Liver (tissue), 9 donors: ENCODE measurements around the gene FBN2. TPM values are rescaled to one million over a fixed set of nuclear protein-coding genes. Genes with fewer than 3 reads are reported as not detected.

Source experiments
- DNase-seq: peaks from one replicate; pipeline ENCODE4 v3.0.0-alpha.2; 2017; ENCODE audit warnings: low spot score
- H3K27ac ChIP-seq, 2 donors: one replicate each; pipeline ENCODE4 v1.7.0; 2013; ENCODE audit warnings: inconsistent platforms in 2 of 2, low read length in 2 of 2, control low read depth in 1 of 2, low read depth in 1 of 2, mild to moderate bottlenecking in 1 of 2
- H3K27me3 ChIP-seq, 4 donors: one replicate each; pipeline versions ENCODE4 v1.6.1 to v1.7.0; 2013; ENCODE audit warnings: low read length in 3 of 4, inconsistent platforms in 1 of 4, mild to moderate bottlenecking in 1 of 4, moderate library complexity in 1 of 4; ENCODE audit not compliant: control insufficient read depth in 4 of 4, insufficient read depth in 4 of 4
- H3K36me3 ChIP-seq, 4 donors: one replicate each; pipeline versions ENCODE4 v1.6.1 to v1.7.0; 2013; ENCODE audit warnings: low read length in 3 of 4, mild to moderate bottlenecking in 3 of 4, low read depth in 1 of 4, moderate library complexity in 1 of 4; ENCODE audit not compliant: control insufficient read depth in 4 of 4, insufficient read depth in 3 of 4
- H3K4me1 ChIP-seq, 4 donors: one replicate each; pipeline versions ENCODE4 v1.6.1 to v1.7.0; 2013; ENCODE audit warnings: low read length in 3 of 4, mild to moderate bottlenecking in 3 of 4, moderate library complexity in 1 of 4; ENCODE audit not compliant: control insufficient read depth in 4 of 4, insufficient read depth in 4 of 4
- H3K4me3 ChIP-seq, 3 donors: one replicate each; pipeline versions ENCODE4 v1.6.1 to v1.7.0; 2013; ENCODE audit warnings: low read length in 3 of 3, control low read depth in 1 of 3, low read depth in 1 of 3, mild to moderate bottlenecking in 1 of 3
- H3K9ac ChIP-seq, 2 donors: one replicate each; pipeline ENCODE4 v1.7.0; 2013; ENCODE audit warnings: low read length in 2 of 2, mild to moderate bottlenecking in 2 of 2, moderate library complexity in 2 of 2, control low read depth in 1 of 2, low read depth in 1 of 2
- H3K9me3 ChIP-seq, 4 donors: one replicate each; pipeline versions ENCODE4 v1.6.1 to v1.7.0; 2013; ENCODE audit warnings: low read length in 3 of 4; ENCODE audit not compliant: control insufficient read depth in 4 of 4
- ATF3 ChIP-seq: IDR thresholded peaks from 2 replicates; pipeline ENCODE4 v1.6.1; 2016; ENCODE audit warnings: antibody characterized with exemption
- CTCF ChIP-seq: fragments of 150-350 bp; IDR thresholded peaks from 2 replicates; pipeline ENCODE4 v1.5.1; 2017; ENCODE audit warnings: improper control_type of control experiment, low read depth, low read length; ENCODE audit not compliant: missing input control
- EGR1 ChIP-seq, 2 donors: IDR thresholded peaks; 2 replicates each; pipeline ENCODE4 v1.6.1; 2016 to 2018; ENCODE audit warnings: antibody characterized with exemption in 2 of 2, low read depth in 2 of 2
- FOXA1 ChIP-seq: IDR thresholded peaks from 2 replicates; pipeline ENCODE4 v1.6.1; 2016; ENCODE audit warnings: antibody characterized with exemption
- FOXA2 ChIP-seq: IDR thresholded peaks from 2 replicates; pipeline ENCODE4 v1.6.1; 2016; ENCODE audit warnings: antibody characterized with exemption
- GABPA ChIP-seq, 2 donors: IDR thresholded peaks in 1 of 2; conservative IDR thresholded peaks in 1 of 2; 2 replicates each; pipeline ENCODE4 v1.6.1; 2016; ENCODE audit warnings: antibody characterized with exemption in 2 of 2, mild to moderate bottlenecking in 1 of 2, moderate library complexity in 1 of 2
- HNF4A ChIP-seq, 2 donors: conservative IDR thresholded peaks; 2 replicates each; pipeline ENCODE4 v1.6.1; 2016; ENCODE audit warnings: antibody characterized with exemption in 2 of 2, mild to moderate bottlenecking in 2 of 2
- HNF4G ChIP-seq: IDR thresholded peaks from 2 replicates; pipeline ENCODE4 v1.6.1; 2016; ENCODE audit warnings: antibody characterized with exemption
- JUND ChIP-seq, 2 donors: IDR thresholded peaks; 2 replicates each; pipeline ENCODE4 v1.6.1; 2016; ENCODE audit warnings: antibody characterized with exemption in 2 of 2
- NR2F2 ChIP-seq: IDR thresholded peaks from 2 replicates; pipeline ENCODE4 v1.6.1; 2016; ENCODE audit warnings: antibody characterized with exemption
- RAD21 ChIP-seq, 2 donors: IDR thresholded peaks; 2 replicates each; pipeline ENCODE4 v1.6.1; 2016; ENCODE audit warnings: antibody characterized with exemption in 2 of 2, mild to moderate bottlenecking in 2 of 2
- REST ChIP-seq: IDR thresholded peaks from 2 replicates; pipeline ENCODE4 v1.6.1; 2016; ENCODE audit warnings: antibody characterized with exemption, mild to moderate bottlenecking
- SP1 ChIP-seq: IDR thresholded peaks from 2 replicates; pipeline ENCODE4 v1.6.1; 2018; ENCODE audit warnings: antibody characterized with exemption, mild to moderate bottlenecking
- TAF1 ChIP-seq: conservative IDR thresholded peaks from 2 replicates; pipeline ENCODE4 v1.6.1; 2016; ENCODE audit warnings: antibody characterized with exemption, mild to moderate bottlenecking
- YY1 ChIP-seq: IDR thresholded peaks from 2 replicates; pipeline ENCODE4 v1.6.1; 2016; ENCODE audit warnings: antibody characterized with exemption, mild to moderate bottlenecking
- ZBTB33 ChIP-seq: IDR thresholded peaks from 2 replicates; pipeline ENCODE4 v1.6.1; 2016; ENCODE audit warnings: antibody characterized with exemption
- WGBS: extraction: QIAGEN DNeasy Blood & Tissue Kit; methylation state at CpG from one replicate; pipeline ENCODE4 v1.1.7; 2013; 5-methylcytosine and 5-hydroxymethylcytosine counted together
- polyA plus RNA-seq, 2 donors: library from polyadenylated mRNA; stranded (reverse) in 1 of 2; unstranded in 1 of 2; fragments of 200-250 nt in 1 of 2; fragments of >200 nt in 1 of 2; fragmentation: Nextera tagmentation in 1 of 2; extraction: Ambion mirVana in 1 of 2; gene quantifications; one replicate each; pipeline versions ENCODE4 v1.2.1 to v1.2.3, GENCODE V29; 2013 to 2015
- total RNA-seq, 2 donors: library from RNA; depleted of rRNA; stranded (reverse); fragments of >200 nt; gene quantifications; one replicate each; pipeline ENCODE4 v1.2.3, GENCODE V29; 2014
- donor health status: healthy.
- donor health status: healthy.
- donor health status: healthy.
- donor health status: healthy.
- donor health status: healthy.

Gene FBN2
- total and polyA plus RNA-seq, 4 donors, result 0.08 to 4.1 (median 0.47) TPM

GRCh38 chr5:128253161-128253560, 284.9 kb downstream of the FBN2 start:
- no peak overlapping the region for H3K9ac ChIP-seq
- H3K27me3 ChIP-seq, result peaks cover 0 to 3% (median 0%) of the 10 kb centered on the region in 4 donors
- no peak for DNase-seq
- no peak for TF ChIP-seq SP1
- TF ChIP-seq FOXA2, result no peak
- TF ChIP-seq ATF3, result no peak
- no peak for TF ChIP-seq REST
- no peak for TF ChIP-seq EGR1 (IDR thresholded peaks at IDR 0.05; ENCODE audit: low read depth in 2 of 2)
- TF ChIP-seq GABPA (IDR thresholded peaks at IDR 0.05 in 1 of 2, conservative IDR thresholded peaks at IDR 0.05 in 1 of 2), result no peak
- TF ChIP-seq JUND (IDR thresholded peaks at IDR 0.05), result no peak
- TF ChIP-seq FOXA1, result no peak
- TF ChIP-seq ZBTB33, result no peak
- no peak for TF ChIP-seq HNF4G
- TF ChIP-seq YY1, result no peak
- no peak for TF ChIP-seq TAF1
- TF ChIP-seq HNF4A (conservative IDR thresholded peaks at IDR 0.05), result no peak
- TF ChIP-seq CTCF, result no peak
- no peaks in the 10 kb centered on the region for H3K36me3 ChIP-seq
- H3K4me1 ChIP-seq, result no peaks in the 10 kb centered on the region
- H3K4me3 ChIP-seq, result no peak overlapping the region
- WGBS, result 79% methylated on average over 5 of the region's 5 CpGs
- H3K9me3 ChIP-seq, result no peaks in the 10 kb centered on the region
- H3K27ac ChIP-seq, result no peak overlapping the region

- DNase-seq, result no peak
These were observed 285.3 kb downstream of the FBN2 start for GRCh38 chr5:128252756-128253155.

More at GRCh38 chr5:128252756-128253155, 285.3 kb downstream of the FBN2 start:
- no peaks in the 10 kb centered on the region for H3K9me3 ChIP-seq
- H3K4me1 ChIP-seq, result no peaks in the 10 kb centered on the region
- no peak overlapping the region for H3K9ac ChIP-seq
- no peak for TF ChIP-seq TAF1
- TF ChIP-seq HNF4A (conservative IDR thresholded peaks at IDR 0.05), result no peak
- no peak for TF ChIP-seq ZBTB33
- TF ChIP-seq GABPA (IDR thresholded peaks at IDR 0.05 in 1 of 2, conservative IDR thresholded peaks at IDR 0.05 in 1 of 2), result no peak
- TF ChIP-seq ATF3, result no peak
- no peak for TF ChIP-seq HNF4G
- no peak for TF ChIP-seq SP1
- TF ChIP-seq RAD21 (IDR thresholded peaks at IDR 0.05), result no peak
- TF ChIP-seq EGR1 (IDR thresholded peaks at IDR 0.05; ENCODE audit: low read depth in 2 of 2), result no peak
- TF ChIP-seq FOXA1, result no peak
- no peak for TF ChIP-seq NR2F2
- TF ChIP-seq FOXA2, result no peak
- no peak for TF ChIP-seq CTCF
- no peak for TF ChIP-seq JUND (IDR thresholded peaks at IDR 0.05)
- H3K36me3 ChIP-seq, result no peaks in the 10 kb centered on the region
- no peak overlapping the region for H3K27ac ChIP-seq
- H3K4me3 ChIP-seq, result no peak overlapping the region
- peaks cover 0 to 3% (median 0%) of the 10 kb centered on the region in 4 donors for H3K27me3 ChIP-seq
- WGBS, result 71% methylated on average over 2 of the region's 2 CpGs
